ENCODE results near the gene AKAP7. TPM values are rescaled to one million over a fixed set of nuclear protein-coding genes. Genes with fewer than 3 reads are reported as not detected.

AKAP7 gene
- total and polyA plus RNA-seq, 2 donors (not counting 3 experiments of a cell fraction or from before 2014, with no cell fraction given), result 0.76 to 3.3 TPM

GRCh38 chr6:131251590-131252199 lies 116.4 kb downstream of the AKAP7 start:
- Histone ChIP-seq H3K9me1 (replicated peaks; ENCODE audit: control insufficient read depth, extremely low read depth, insufficient read depth, low read length) (no peaks in the 10 kb centered on the region), H3K36me3 (ENCODE audit: control insufficient read depth in 2 of 2, extremely low read depth in 1 of 2, insufficient read depth in 2 of 2, low read length in 2 of 2) (no peaks in the 10 kb centered on the region), H3K9ac (replicated peaks; ENCODE audit: extremely low read depth, insufficient read depth, low read length) (no peak overlapping the region), H3K27ac (ENCODE audit: insufficient read depth, low read depth, low read length) (no peak overlapping the region), H3K27me3 (ENCODE audit: control insufficient read depth in 2 of 2, insufficient read depth in 2 of 2, low read length in 2 of 2) (no peaks in the 10 kb centered on the region), H2AFZ (ENCODE audit: low read depth, low read length) (no peak overlapping the region), H4K20me1 (replicated peaks; ENCODE audit: control insufficient read depth, extremely low read depth, insufficient read depth, low read length) (no peaks in the 10 kb centered on the region), H3K4me3 (replicated peaks in 1 of 3; ENCODE audit: insufficient read depth in 1 of 3, low read depth in 1 of 3, low read length in 3 of 3) (no peak overlapping the region), H3K79me2 (ENCODE audit: control insufficient read depth, insufficient read depth, low read length) (no peaks in the 10 kb centered on the region), H3K4me2 (ENCODE audit: insufficient read depth, low read length) (no peak overlapping the region), H3K4me1 (ENCODE audit: control insufficient read depth, extremely low read depth, insufficient read depth, low read length) (no peaks in the 10 kb centered on the region), H3K9me3 (replicated peaks; ENCODE audit: control insufficient read depth, insufficient read depth, low read length) (no peaks in the 10 kb centered on the region)
- DNase-seq (ENCODE audit: low read depth, low spot score), result no peak
- ChIA-PET CTCF (no interaction called here), POLR2A (no interaction called here)
- no peak for FAIRE-seq
- intact Hi-C loops (cut with micrococcal nuclease) (no loop called here), dilution Hi-C loops (cut with MboI; ENCODE audit: extremely low pct_ligation_motif_present, low sequenced_read_pairs) (no loop called here)
- TF ChIP-seq MYC (IDR thresholded peaks at IDR 0.05; ENCODE audit: low read depth, low read length), result no peak
- no peak for TF ChIP-seq EZH2 (IDR thresholded peaks at IDR 0.05; ENCODE audit: borderline replicate concordance, low read depth, low read length, severe bottlenecking)
- TF ChIP-seq POLR2A (IDR thresholded peaks at IDR 0.05; ENCODE audit: low read depth, low read length), result no peak
- TF ChIP-seq CTCF (IDR thresholded peaks at IDR 0.05; ENCODE audit: extremely low read depth in 1 of 2, insufficient read depth in 1 of 2, low read depth in 1 of 2, low read length in 2 of 2), result no peak
- TF ChIP-seq MAX (IDR thresholded peaks at IDR 0.05; ENCODE audit: insufficient read depth, insufficient read length), result no peak
- TF ChIP-seq GATA2 (IDR thresholded peaks at IDR 0.05; ENCODE audit: insufficient read depth, insufficient read length, low read depth, low read length), result no peak
- TF ChIP-seq JUN (IDR thresholded peaks at IDR 0.05; ENCODE audit: borderline replicate concordance, insufficient read depth, insufficient read length, low read depth), result no peak
- no TSS peak for BruUV-seq (replicated peaks)
